NCI-H524 treated with DMSO at 0.1 percent for 48 hours (cell line): ENCODE data around the gene ENPP5.

Source experiments
- DNase-seq: peaks from one replicate; lab custom pipeline; 2025; lab: John Stamatoyannopoulos, UW

ENPP5 gene, protein sequence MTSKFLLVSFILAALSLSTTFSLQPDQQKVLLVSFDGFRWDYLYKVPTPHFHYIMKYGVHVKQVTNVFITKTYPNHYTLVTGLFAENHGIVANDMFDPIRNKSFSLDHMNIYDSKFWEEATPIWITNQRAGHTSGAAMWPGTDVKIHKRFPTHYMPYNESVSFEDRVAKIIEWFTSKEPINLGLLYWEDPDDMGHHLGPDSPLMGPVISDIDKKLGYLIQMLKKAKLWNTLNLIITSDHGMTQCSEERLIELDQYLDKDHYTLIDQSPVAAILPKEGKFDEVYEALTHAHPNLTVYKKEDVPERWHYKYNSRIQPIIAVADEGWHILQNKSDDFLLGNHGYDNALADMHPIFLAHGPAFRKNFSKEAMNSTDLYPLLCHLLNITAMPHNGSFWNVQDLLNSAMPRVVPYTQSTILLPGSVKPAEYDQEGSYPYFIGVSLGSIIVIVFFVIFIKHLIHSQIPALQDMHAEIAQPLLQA

DNA sequence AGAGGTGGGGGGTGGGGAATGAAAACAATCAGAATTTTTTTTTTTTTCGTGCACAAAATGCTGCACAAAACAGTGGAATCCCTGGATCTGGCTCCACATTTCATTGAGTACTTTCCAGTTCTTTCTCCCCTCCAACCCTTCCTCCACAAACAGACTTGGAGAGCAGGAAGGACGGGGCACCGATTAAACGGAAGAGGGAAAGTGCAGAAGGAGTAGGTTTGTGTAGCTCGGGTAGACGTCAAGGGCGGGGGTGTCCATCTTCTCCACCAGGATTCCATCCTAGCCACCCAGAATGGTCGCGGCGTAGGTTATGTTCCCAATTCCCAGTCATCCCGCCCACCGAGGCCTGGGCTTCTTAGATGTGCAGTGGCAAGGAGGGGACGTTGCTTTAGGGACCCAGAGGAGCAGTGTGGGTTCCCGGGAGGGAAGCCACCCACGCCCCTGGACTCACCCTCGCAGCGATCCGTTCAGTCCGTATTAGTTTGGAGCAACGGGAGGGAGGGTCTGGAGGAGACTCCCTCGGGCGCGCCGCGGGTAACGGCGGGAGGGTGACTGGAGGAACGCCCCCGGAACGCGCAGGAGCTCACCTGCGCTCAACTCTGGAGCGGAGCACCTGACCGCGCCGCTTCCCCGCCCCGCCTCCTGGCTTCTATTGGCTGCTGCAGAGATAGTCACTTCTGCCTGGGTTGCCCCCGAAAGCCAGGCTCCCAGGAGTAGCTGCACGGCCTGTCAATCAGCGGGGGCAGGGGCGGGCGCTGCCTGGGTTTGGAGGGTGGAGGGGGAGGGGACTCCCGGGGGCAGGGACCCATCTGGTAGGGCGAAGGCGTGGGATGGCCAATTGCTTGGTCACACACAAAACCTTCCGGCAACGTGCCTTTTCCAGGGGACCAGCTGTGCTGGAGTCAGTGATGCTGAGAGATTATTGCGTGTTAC lies at the start of gene ENPP5:
TSS of gene ENPP5 (minus strand) at position 624 of the 933 bp plus-strand sequence. CDS start 2,718 bp downstream, outside the sequence.
- peak; percentile 74 for DNase-seq

- DNase-seq, result no peak
Measured at GRCh38 chr6:46219661-46220060, 48.9 kb upstream of the ENPP5 start.

- DNase-seq, result no peak
Measured at GRCh38 chr6:46218457-46218856, 47.7 kb upstream of the ENPP5 start.

- DNase-seq, result no peak
Measured at GRCh38 chr6:46217671-46218131, 46.9 kb upstream of the ENPP5 start.

DNA sequence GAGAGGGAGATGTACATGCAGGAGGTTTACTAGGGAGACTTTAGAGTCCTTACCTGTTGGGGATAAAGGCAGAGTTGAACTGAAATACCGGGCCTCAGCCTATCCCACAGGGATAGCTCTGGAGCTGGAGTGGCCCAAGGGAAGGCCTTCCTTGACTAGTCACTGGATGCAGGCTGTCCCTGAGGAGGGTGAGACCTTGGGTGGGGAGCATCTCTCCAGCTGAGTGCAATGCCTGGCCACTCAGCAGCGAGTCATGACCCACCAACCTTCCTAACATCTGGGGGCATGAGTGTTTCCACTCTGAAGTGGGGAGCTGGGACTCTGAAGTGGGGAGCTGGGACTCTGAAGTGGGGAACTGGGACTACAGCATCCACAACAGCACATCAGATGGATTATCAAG lies 46.1 kb upstream of the ENPP5 start:
- DNase-seq, result no peak

- DNase-seq, result no peak
Measured at GRCh38 chr6:46215777-46216176, 45.0 kb upstream of the ENPP5 start.

DNA sequence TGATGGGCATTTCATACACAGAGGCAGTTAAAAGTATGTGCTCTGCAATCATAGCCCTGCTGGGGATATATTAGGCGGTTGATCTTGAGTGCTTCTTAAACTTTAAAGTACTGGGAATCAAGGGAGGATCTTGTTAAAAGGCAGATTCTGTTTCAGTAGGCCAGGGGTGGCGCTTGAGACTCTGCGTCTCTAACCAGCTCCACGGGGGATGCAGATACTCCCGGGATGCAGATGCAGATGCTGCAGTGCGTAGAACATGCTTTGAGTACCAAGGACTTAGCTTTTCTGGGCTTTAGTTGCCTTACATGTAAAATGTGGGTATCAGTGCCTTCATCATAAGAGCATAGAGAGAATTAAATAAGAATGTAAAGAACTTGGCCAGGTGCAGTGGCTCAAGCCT lies 44.4 kb upstream of the ENPP5 start:
- DNase-seq, result no peak

- DNase-seq, result no peak
Measured at GRCh38 chr6:46211917-46212316, 41.1 kb upstream of the ENPP5 start.

DNA sequence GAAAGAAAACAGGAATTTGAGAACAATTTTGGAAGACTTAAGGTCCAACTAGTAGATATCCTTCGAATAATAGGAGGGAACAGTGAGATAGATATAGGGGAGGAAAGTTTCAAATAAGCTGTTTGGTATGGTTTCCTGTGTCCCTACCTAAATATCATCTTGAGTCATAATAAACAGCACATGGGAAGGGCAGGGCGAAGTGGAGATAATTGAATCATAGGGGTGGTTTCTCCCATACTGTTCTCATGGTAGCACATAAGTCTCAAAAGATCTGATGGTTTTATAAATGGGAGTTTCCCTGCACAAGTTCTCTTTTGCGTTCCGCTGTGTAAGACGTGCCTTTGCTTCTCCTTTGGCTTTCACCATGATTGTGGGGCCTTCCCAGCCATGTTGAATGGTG lies 39.5 kb upstream of the ENPP5 start:
- no peak for DNase-seq

DNA sequence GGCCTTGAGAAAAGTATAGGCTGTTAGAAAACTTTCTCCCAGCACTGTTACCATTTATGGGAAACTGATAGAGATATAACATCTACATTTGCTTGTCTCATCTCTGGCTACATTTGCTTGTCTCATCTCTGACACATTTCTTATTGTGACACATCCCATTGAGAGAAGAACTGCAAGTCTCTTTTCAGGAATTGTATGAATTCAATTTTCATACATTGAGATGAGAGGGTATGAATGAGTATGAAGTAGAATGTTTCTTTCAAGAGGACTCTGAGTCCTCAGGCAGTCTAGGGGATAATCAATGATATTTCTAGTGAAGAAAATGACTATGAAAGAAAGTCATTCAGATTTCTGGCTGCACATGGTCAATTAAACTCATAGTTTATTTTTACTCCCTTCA lies 37.5 kb upstream of the ENPP5 start:
- no peak for DNase-seq

GRCh38 chr6:46207174-46207573 lies 36.4 kb upstream of the ENPP5 start:
- DNase-seq, result no peak

DNA sequence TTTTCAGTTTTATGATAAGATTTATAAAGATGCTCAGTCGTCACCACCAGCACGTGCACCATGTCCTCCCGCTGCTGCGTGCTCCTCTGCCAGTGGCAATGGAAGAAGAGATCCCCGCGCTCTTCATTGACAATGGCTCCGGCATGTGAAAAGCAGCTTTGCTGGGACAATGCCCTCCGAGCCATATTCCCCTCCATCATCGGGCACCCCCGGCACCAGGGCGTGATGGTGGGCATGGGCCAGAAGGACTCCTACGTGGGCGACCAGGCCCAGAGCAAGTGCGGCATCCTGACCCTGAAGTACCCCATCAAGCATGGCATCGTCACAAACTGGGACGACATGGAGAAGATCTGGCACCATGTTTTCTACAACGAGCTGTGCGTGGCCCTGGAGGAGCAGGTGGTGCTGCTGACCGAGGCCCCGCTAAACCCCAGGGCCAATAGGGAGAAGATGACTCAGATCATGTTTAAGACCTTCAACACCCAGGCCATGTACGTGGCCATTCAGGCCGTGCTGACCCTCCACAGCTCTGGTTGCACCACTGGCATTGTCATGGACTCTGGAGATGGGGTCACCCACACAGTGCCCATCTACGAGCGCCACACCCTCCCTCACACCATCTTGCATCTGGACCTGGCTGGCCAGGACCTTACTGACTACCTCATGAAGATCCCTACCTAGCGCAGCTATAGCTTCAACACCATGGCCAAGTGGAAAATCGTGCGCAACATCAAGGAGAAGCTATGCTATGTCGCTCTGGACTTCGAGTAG lies 34.3 kb upstream of the ENPP5 start:
- no peak for DNase-seq

DNA sequence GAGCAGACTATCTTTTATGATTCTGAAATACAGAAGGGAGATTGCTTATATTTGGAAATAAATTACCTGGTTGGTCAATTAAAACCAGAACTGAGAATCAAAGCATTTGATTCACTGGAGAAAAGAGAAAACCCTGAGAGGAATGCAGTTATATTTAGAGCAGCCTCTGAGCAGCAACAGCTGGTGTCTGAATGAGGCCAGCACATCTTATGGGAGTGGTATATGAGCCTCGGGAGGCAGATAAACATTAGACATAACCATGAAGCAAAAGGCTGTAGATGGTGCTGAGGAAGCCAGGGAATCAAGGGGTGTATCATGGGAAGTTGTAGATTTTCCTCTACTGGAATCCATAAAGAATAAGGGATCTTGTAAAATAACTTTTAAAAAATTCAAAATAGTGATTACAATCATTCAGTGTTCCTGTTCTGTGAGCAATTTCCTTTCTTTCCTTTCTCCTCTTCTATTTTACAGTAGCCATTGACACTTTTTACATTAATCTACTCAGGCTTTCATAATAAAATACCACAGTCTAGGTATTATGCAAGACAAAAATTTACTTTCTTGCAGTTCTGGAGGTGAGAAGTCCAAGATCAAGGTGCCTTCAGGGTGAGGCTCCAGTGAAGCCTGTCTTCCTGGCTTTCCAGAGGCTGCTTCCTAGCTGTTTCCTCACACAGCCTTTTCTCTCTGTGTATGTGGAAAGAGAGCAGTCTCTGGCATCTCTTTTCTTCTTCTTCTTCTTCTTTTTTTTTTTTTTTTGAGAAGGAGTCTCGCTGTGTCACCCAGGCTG lies 32.8 kb upstream of the ENPP5 start:
- no peak for DNase-seq

- no peak for DNase-seq
Measured at GRCh38 chr6:46201702-46202101, 30.9 kb upstream of the ENPP5 start.

GRCh38 chr6:46199387-46199786 lies 28.6 kb upstream of the ENPP5 start:
- DNase-seq, result no peak

DNA sequence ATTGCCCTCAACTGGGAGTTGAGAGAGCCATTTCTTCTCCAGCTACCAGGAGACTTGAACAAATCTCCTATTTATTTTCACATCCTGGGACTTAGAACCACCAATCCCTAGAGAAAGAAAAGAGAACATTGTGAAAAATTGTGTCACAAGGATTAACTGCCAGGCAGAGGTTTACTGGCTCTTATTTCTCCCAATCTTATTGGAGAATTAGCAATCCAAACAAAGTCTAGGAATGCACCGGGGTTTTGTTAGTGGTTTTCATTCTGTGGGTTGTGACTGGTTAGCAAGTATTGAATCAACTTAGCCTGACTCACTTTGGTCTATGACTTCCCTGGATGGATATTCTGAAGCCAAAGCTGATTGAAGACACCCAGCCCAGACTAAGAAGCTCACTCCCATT lies 21.2 kb upstream of the ENPP5 start:
- no peak for DNase-seq

GRCh38 chr6:46190889-46191288 lies 20.1 kb upstream of the ENPP5 start:
- no peak for DNase-seq

GRCh38 chr6:46189726-46190125 lies 18.9 kb upstream of the ENPP5 start:
- no peak for DNase-seq

GRCh38 chr6:46186583-46186982 lies 15.8 kb upstream of the ENPP5 start:
- DNase-seq, result no peak

DNA sequence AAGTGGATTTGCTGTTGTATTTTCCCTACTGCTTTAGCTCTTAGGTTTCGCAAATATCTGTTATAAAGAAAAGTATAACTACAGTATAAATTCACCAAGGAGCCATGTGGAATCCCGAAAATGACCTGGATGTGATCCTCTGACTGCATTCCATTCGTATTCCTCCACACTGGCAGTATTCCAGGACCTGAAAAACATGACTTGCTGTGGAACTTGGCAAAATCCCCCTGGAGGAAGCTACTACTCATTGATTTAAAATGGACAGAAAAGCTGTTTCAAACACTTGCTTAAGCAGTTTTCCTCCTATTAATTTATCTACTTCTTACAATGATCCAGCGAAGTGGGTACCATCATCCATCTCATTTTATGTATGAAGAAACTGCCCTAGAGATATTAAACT lies 13.3 kb upstream of the ENPP5 start:
- DNase-seq, result no peak

DNA sequence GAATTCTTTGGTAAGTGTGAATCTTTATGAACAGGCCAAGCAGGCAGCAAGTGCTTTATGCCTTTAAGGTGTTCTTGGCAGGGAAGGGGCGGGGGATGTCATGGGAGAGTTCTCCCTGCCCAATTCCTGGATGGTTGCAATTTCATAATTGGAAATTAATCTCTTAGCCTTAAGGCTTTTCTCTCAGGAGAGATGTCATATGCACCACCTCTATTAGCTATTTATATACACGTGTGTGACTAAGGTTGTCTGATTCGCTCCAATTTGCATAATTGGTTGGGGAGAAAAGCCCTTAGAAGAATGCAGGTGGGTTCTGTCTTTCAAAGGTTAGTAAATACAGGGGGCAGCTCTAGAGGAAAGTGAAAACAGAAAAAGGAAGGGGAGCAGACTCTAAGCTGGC lies 5.2 kb upstream of the ENPP5 start:
- DNase-seq, result no peak
